Panc1 (cell line): ENCODE results near the gene RAB23. TPM values are rescaled to one million over a fixed set of nuclear protein-coding genes. Genes with fewer than 3 reads are reported as not detected.

Experiments used
- ATAC-seq: fragments of 200-7000 bp; cut with Tn5 transposase; 2 replicates; pipeline ENCODE4 v1.9.1; 2020; ENCODE audit warnings: mild to moderate bottlenecking, moderate library complexity
- BruUV-seq: library from RNA; stranded (reverse); fragments of 400-500 nt; replicated peaks from 2 replicates; lab custom pipeline; 2021; lab: Mats Ljungman, UMichigan
- CTCF ChIA-PET: fragments of 300-600 bp; sonication (Branson Sonifier 250); formaldehyde crosslinking; loops from one replicate; lab custom pipeline; 2022; ENCODE audit warnings: antibody characterized with exemption; lab: Charles Lee
- POLR2A ChIA-PET: fragments of 300-600 bp; sonication (Branson Sonifier 250); formaldehyde crosslinking; loops from one replicate; lab custom pipeline; 2022; ENCODE audit warnings: antibody characterized with exemption; lab: Charles Lee
- DNase-seq: peaks from one replicate; pipeline ENCODE4 v3.0.0-alpha.2; 2010; ENCODE audit warnings: low read depth, low spot score
- H3K27ac ChIP-seq: 2 replicates; pipeline ENCODE4 v1.5.1; 2011; ENCODE audit warnings: mild to moderate bottlenecking, low read length, inconsistent platforms
- H3K27me3 ChIP-seq: fragments of 200-500 bp; sonication (Bioruptor generic); 2 replicates; pipeline ENCODE4 v1.6.0; 2014; ENCODE audit warnings: low read length, inconsistent platforms; ENCODE audit not compliant: control insufficient read depth, insufficient read depth
- H3K36me3 ChIP-seq: fragments of 200-500 bp; sonication (Bioruptor generic); 2 replicates; pipeline ENCODE4 v1.5.1; 2014; ENCODE audit warnings: inconsistent platforms, mild to moderate bottlenecking, low read length, moderate library complexity; ENCODE audit not compliant: control insufficient read depth, insufficient read depth
- H3K4me1 ChIP-seq: 2 replicates; pipeline ENCODE4 v1.5.1; 2011; ENCODE audit warnings: inconsistent platforms, mild to moderate bottlenecking, low read length, moderate library complexity; ENCODE audit not compliant: control insufficient read depth, insufficient read depth
- H3K4me3 ChIP-seq, 2 experiments: 2 replicates each; pipeline ENCODE4 v1.5.1; 2011 to 2012; ENCODE audit warnings: low read depth in 2 of 2, low read length in 2 of 2, mild to moderate bottlenecking in 2 of 2, inconsistent platforms in 1 of 2, moderate library complexity in 1 of 2
- H3K9me3 ChIP-seq: fragments of 200-500 bp; sonication (Bioruptor generic); 2 replicates; pipeline ENCODE4 v1.5.1; 2014; ENCODE audit warnings: low read depth, mild to moderate bottlenecking, inconsistent platforms, low read length, moderate library complexity; ENCODE audit not compliant: control insufficient read depth, insufficient read depth
- CTCF ChIP-seq: fragments of 450-650 bp; IDR thresholded peaks from 2 replicates; pipeline ENCODE4 v1.5.1; 2017; ENCODE audit warnings: mild to moderate bottlenecking
- POLR2AphosphoS5 ChIP-seq: IDR thresholded peaks from 2 replicates; pipeline ENCODE4 v1.6.1; 2012; ENCODE audit warnings: mild to moderate bottlenecking, low read depth, low read length, moderate library complexity
- REST ChIP-seq, 2 experiments: IDR thresholded peaks; 2 replicates each; pipeline ENCODE4 v1.6.1; 2011 to 2012; ENCODE audit warnings: low read depth in 2 of 2, control low read depth in 1 of 2, low read length in 1 of 2, mild to moderate bottlenecking in 1 of 2, moderate library complexity in 1 of 2; ENCODE audit not compliant: insufficient read depth in 1 of 2
- SIN3A ChIP-seq: IDR thresholded peaks from 2 replicates; pipeline ENCODE4 v1.6.1; 2012; ENCODE audit warnings: low read depth, mild to moderate bottlenecking, low read length, moderate library complexity, borderline replicate concordance; ENCODE audit not compliant: insufficient read depth
- TCF7L2 ChIP-seq: IDR thresholded peaks from 2 replicates; pipeline ENCODE4 v1.6.1; 2011; ENCODE audit warnings: mild to moderate bottlenecking, low read depth, low read length, inconsistent platforms
- in situ Hi-C: cut with HindIII; loops from 2 replicates; pipeline ENCODE4 v1.10.0; 2016; ENCODE audit warnings: low sequenced_read_pairs, low pct_unique_long_range_greater_than_20kb
- intact Hi-C: fragments of 100-400 bp; cut with micrococcal nuclease; formaldehyde crosslinking; loops from one replicate; pipeline ENCODE4 v1.10.0; 2022; ENCODE audit not compliant: unreplicated experiment
- total RNA-seq: library from RNA; stranded (reverse); gene quantifications from one replicate; pipeline ENCODE4 v1.2.1, GENCODE V29; 2021; ENCODE audit not compliant: unreplicated experiment

Gene RAB23
- total RNA-seq, 1 experiment from 2014 or later: 25.5 TPM

- BruUV-seq: no TSS peak
- Histone ChIP-seq H3K27me3 (no peaks in the 10 kb centered on the region), H3K9me3 (peaks cover 19% of the 10 kb centered on the region), H3K36me3 (peaks cover 12% of the 10 kb centered on the region), H3K4me1 (0 out of 2 replicates have a peak, but pooled peaks cover 3% of the 10 kb centered on the region), H3K4me3 (no peak overlapping the region), H3K27ac (no peak overlapping the region)
- intact Hi-C loops: no loop called here
- CTCF ChIA-PET: no interaction called here
- ATAC-seq: no peak
- in situ Hi-C loops: no loop called here
- TF ChIP-seq SIN3A (no peak), TCF7L2 (no peak)
- POLR2A ChIA-PET: no interaction called here
- no peak for DNase-seq
These were observed 57.0 kb downstream of the RAB23 start for GRCh38 chr6:57165080-57165479.

GRCh38 chr6:57163956-57164355 is 58.2 kb downstream of the RAB23 start:
- intact Hi-C loops: no loop called here
- in situ Hi-C loops: no loop called here
- peaks cover 10% of the 10 kb centered on the region for H3K36me3 ChIP-seq
- H3K27ac ChIP-seq: no peak overlapping the region
- no peak overlapping the region for H3K4me3 ChIP-seq
- ATAC-seq (no peak), DNase-seq (no peak)
- BruUV-seq: no TSS peak
- no peaks in the 10 kb centered on the region for H3K27me3 ChIP-seq
- no peaks in the 10 kb centered on the region for H3K4me1 ChIP-seq
- CTCF ChIA-PET: no interaction called here
- POLR2A ChIA-PET: no interaction called here
- TF ChIP-seq TCF7L2 (no peak), CTCF (no peak), SIN3A (no peak), REST (IDR thresholded peaks at IDR 0.05; ENCODE audit: insufficient read depth in 1 of 2, low read depth in 2 of 2, low read length in 1 of 2) (no peak)
- peaks cover 19% of the 10 kb centered on the region for H3K9me3 ChIP-seq

GRCh38 chr6:57162516-57162915 is 59.6 kb downstream of the RAB23 start:
- no peaks in the 10 kb centered on the region; the same call in none of the 2 replicates for H3K36me3 ChIP-seq
- BruUV-seq: no TSS peak
- intact Hi-C loops (no loop called here), in situ Hi-C loops (no loop called here)
- no peaks in the 10 kb centered on the region for H3K4me1 ChIP-seq
- H3K27ac ChIP-seq: no peak overlapping the region
- ChIA-PET POLR2A (no interaction called here), CTCF (no interaction called here)
- no peaks in the 10 kb centered on the region for H3K27me3 ChIP-seq
- ATAC-seq (no peak), DNase-seq (no peak)
- no peak for TF ChIP-seq POLR2AphosphoS5
- TF ChIP-seq REST (IDR thresholded peaks at IDR 0.05; ENCODE audit: insufficient read depth in 1 of 2, low read depth in 2 of 2, low read length in 1 of 2): no peak
- TF ChIP-seq CTCF: no peak
- no peak for TF ChIP-seq SIN3A
- no peak for TF ChIP-seq TCF7L2
- no peak overlapping the region for H3K4me3 ChIP-seq
- peaks cover 19% of the 10 kb centered on the region for H3K9me3 ChIP-seq
